GM12872 (cell line): ENCODE measurements around the gene TOGARAM2.

Experiments
- CTCF ChIP-seq: IDR thresholded peaks from 3 replicates; pipeline ENCODE4 v1.5.1; 2011; ENCODE audit warnings: low read depth, mild to moderate bottlenecking, low read length, moderate library complexity; ENCODE audit not compliant: insufficient read depth

The TOGARAM2 gene

GRCh38 chr2:28994074-28994473 is 13.0 kb downstream of the TOGARAM2 start:
- no peak for TF ChIP-seq CTCF

GRCh38 chr2:28994679-28995078 is 13.6 kb downstream of the TOGARAM2 start:
- no peak for TF ChIP-seq CTCF

GRCh38 chr2:28995765-28996750 is 15.0 kb downstream of the TOGARAM2 start:
- TF ChIP-seq CTCF = no peak

- TF ChIP-seq CTCF = no peak
Measured at GRCh38 chr2:28997237-28997846, 16.2 kb downstream of the TOGARAM2 start.

- TF ChIP-seq CTCF = no peak
Measured at GRCh38 chr2:28997847-28998735, 17.0 kb downstream of the TOGARAM2 start.

- TF ChIP-seq CTCF = no peak
Measured at GRCh38 chr2:29000481-29000880, 19.4 kb downstream of the TOGARAM2 start.

- TF ChIP-seq CTCF = no peak
Measured at GRCh38 chr2:29000956-29001355, 19.9 kb downstream of the TOGARAM2 start.
